ENCODE results near the gene ZNF497.

- no peak for TF ChIP-seq CTCF (IDR thresholded peaks at IDR 0.05)
- no peak for TF ChIP-seq POLR2A (IDR thresholded peaks at IDR 0.05)
Measured at GRCh38 chr19:58385891-58386575, 23.5 kb upstream of the ZNF497 start.

Measured in Peyer's patch (tissue), 4 donors.